ENCODE results near the gene TREX2. TPM values are rescaled to one million over a fixed set of nuclear protein-coding genes. Genes with fewer than 3 reads are reported as not detected.

TREX2 gene
- total RNA-seq, 2 experiments from 2014 or later = 0.74 to 1.1 TPM

GRCh38 chrX:153448556-153449367, 2.9 kb upstream of the TREX2 start:
- H3K4me1 Mint-ChIP-seq (ENCODE audit: low read depth) = no peaks in the 10 kb centered on the region
- H3K27ac Mint-ChIP-seq = no peak overlapping the region
- POLR2A ChIA-PET = no interaction called here
- no peak for DNase-seq
- H3K27me3 Mint-ChIP-seq = no peaks in the 10 kb centered on the region
- H3K4me3 Mint-ChIP-seq = no peak overlapping the region
- no peaks in the 10 kb centered on the region for H3K36me3 Mint-ChIP-seq
- intact Hi-C loops (cut with micrococcal nuclease) = no loop called here
- CTCF ChIA-PET = no interaction called here
- no peaks in the 10 kb centered on the region for H3K9me3 Mint-ChIP-seq

- intact Hi-C loops (cut with micrococcal nuclease) = no loop called here
- no peak overlapping the region for H3K4me3 Mint-ChIP-seq
- H3K4me1 Mint-ChIP-seq (ENCODE audit: low read depth) = no peaks in the 10 kb centered on the region
- H3K27ac Mint-ChIP-seq = no peak overlapping the region
- DNase-seq = no peak
- no peaks in the 10 kb centered on the region for H3K27me3 Mint-ChIP-seq
- ChIA-PET CTCF (no interaction called here), POLR2A (no interaction called here)
- no peaks in the 10 kb centered on the region for H3K36me3 Mint-ChIP-seq
- H3K9me3 Mint-ChIP-seq = no peaks in the 10 kb centered on the region
Measured at GRCh38 chrX:153447581-153447960, 1.7 kb upstream of the TREX2 start.

- no peaks in the 10 kb centered on the region for H3K4me1 Mint-ChIP-seq (ENCODE audit: low read depth)
- H3K9me3 Mint-ChIP-seq = no peaks in the 10 kb centered on the region
- no peak for DNase-seq
- ChIA-PET CTCF (no interaction called here), POLR2A (no interaction called here)
- intact Hi-C loops (cut with micrococcal nuclease) = no loop called here
- no peaks in the 10 kb centered on the region for H3K27me3 Mint-ChIP-seq
- no peak overlapping the region for H3K27ac Mint-ChIP-seq
- H3K36me3 Mint-ChIP-seq = no peaks in the 10 kb centered on the region
- H3K4me3 Mint-ChIP-seq = no peak overlapping the region
Measured at GRCh38 chrX:153446950-153447580, 1.2 kb upstream of the TREX2 start.

DNA sequence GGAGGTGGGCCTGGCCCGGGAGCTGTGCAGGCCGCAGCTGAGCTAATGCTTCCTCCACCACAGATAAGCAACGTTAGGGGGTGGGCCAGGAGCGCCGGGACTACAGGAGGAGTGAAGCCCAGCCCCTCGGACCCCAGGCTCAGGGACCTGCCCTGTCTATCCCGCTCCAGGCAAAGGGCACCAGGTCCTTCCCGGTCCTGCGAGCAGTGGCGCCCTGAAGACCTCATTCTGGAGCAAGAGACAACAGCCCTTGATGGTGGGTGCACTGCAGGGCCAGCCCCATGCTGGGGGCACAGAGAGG, 730 bp upstream of the TREX2 start:
- POLR2A ChIA-PET = no interaction called here
- intact Hi-C loops (cut with micrococcal nuclease) = no loop called here
- no peaks in the 10 kb centered on the region for H3K9me3 Mint-ChIP-seq

DNA sequence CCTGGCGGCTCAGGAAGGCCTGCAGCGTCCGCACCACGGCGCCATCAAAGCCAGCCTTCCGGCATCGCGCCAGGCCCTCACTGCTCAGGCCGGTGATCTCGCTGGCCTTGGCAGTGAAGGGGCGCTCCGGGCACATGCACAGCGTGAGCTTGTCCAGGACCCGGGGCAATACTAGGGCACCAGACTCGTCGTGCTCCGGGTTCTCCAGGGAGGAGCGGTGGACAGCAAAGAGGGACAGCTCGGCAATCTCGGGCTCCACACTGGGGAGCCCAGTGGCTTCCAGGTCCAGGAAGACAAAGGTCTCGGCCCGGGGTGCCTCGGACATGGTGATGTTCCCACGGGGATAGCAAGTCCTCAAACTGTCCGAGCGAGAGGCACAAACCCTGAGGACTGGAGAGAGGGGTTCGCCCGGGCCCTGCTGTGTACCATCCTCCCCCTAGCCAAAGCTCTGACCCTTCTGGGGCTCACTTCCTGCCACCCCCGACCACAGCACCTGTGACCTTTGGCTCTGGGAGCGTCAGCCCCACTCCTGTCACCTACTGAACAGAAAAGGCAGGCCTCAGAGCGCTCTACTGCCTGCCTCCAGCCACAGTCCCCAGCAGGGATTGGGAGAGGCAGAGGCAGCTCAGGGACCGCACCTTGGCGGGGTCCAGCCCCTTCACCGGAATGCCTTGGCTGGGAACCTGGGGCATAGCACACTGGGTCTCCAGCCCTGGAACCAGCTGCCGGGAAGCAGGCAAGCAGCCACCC, 575 bp downstream of the TREX2 start:
- CTCF ChIA-PET = interaction anchor here (0.9 kb wide), 1 partner anchor 94 kb away, joined by 3 read pairs; no protein-coding TSS in a partner anchor
- no peaks in the 10 kb centered on the region for H3K9me3 Mint-ChIP-seq
- H3K27ac Mint-ChIP-seq = no peak overlapping the region
- POLR2A ChIA-PET = no interaction called here
- H3K36me3 Mint-ChIP-seq = no peaks in the 10 kb centered on the region
- no peaks in the 10 kb centered on the region for H3K27me3 Mint-ChIP-seq
- DNase-seq = no peak
- no peaks in the 10 kb centered on the region for H3K4me1 Mint-ChIP-seq (ENCODE audit: low read depth)
- H3K4me3 Mint-ChIP-seq = no peak overlapping the region
- intact Hi-C loops (cut with micrococcal nuclease) = no loop called here

More for the DNA sequence above, 730 bp upstream of the TREX2 start:
- CTCF ChIA-PET = interaction anchor here (0.9 kb wide), 1 partner anchor 93 kb away, joined by 3 read pairs; no protein-coding TSS in a partner anchor
- Mint-ChIP-seq H3K36me3 (no peaks in the 10 kb centered on the region), H3K4me1 (ENCODE audit: low read depth) (no peaks in the 10 kb centered on the region), H3K27ac (no peak overlapping the region), H3K27me3 (no peaks in the 10 kb centered on the region), H3K4me3 (no peak overlapping the region)
- no peak for DNase-seq

- intact Hi-C loops (cut with micrococcal nuclease) = no loop called here
- no peak for DNase-seq
- Mint-ChIP-seq H3K4me3 (no peak overlapping the region), H3K27ac (no peak overlapping the region), H3K4me1 (ENCODE audit: low read depth) (no peaks in the 10 kb centered on the region), H3K36me3 (no peaks in the 10 kb centered on the region), H3K27me3 (no peaks in the 10 kb centered on the region), H3K9me3 (no peaks in the 10 kb centered on the region)
- ChIA-PET POLR2A (no interaction called here), CTCF (interaction anchor here (0.7 kb wide), 1 partner anchor 15 kb away, joined by 3 read pairs; no protein-coding TSS in a partner anchor)
Measured at GRCh38 chrX:153444333-153445011, 1.4 kb downstream of the TREX2 start.

GRCh38 chrX:153443476-153444332, 2.2 kb downstream of the TREX2 start:
- Mint-ChIP-seq H3K27ac (no peak overlapping the region), H3K36me3 (no peaks in the 10 kb centered on the region), H3K4me1 (ENCODE audit: low read depth) (no peaks in the 10 kb centered on the region), H3K9me3 (no peaks in the 10 kb centered on the region), H3K4me3 (no peak overlapping the region), H3K27me3 (peaks cover 1% of the 10 kb centered on the region)
- intact Hi-C loops (cut with micrococcal nuclease) = no loop called here
- ChIA-PET POLR2A (no interaction called here), CTCF (interaction anchor here (0.7 kb wide), 1 partner anchor 16 kb away, joined by 3 read pairs; no protein-coding TSS in a partner anchor)
- no peak for DNase-seq

DNA sequence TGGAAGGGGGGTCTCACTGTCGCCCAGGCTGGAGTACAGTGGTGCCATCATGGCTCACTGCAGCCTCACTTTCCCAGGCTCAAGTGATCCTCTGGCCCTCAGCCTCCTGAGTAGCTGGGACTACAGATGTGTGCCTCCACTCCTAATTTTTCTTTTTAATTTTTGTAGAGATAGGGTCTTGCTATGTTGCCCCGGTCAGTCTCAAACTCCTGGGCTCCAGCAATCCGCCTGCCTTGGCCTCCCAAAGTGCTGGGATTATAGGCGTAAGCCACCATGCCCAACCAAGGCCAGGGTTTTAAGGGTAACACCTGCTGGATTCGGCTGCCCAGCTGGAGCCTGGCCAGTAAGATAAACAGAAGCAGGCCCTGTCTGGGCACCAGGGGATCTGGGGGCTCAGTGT, 3.4 kb downstream of the TREX2 start:
- intact Hi-C loops (cut with micrococcal nuclease) = no loop called here
- CTCF ChIA-PET = no interaction called here
- no peaks in the 10 kb centered on the region for H3K4me1 Mint-ChIP-seq (ENCODE audit: low read depth)

DNA sequence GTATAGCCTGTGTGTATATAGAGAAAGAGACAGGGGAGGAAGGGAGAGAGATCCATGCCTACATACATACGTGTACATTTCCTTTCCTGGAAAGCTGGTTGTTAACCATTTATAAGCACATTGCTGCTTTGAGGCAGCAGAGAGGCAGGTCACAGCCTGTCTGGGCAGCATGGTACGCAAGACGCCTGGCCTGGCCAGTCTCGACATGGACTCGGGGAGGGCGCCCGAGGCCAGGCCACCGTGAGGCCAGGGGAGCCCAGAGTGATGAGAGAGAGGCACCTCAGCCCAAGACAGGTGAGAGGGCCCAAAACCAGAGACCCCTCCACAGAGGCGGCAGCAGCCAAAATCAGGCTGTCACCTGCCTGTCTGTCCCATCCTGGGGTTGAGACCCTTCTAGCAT, 3.9 kb downstream of the TREX2 start:
- intact Hi-C loops (cut with micrococcal nuclease) = no loop called here
- DNase-seq = no peak
- H3K36me3 Mint-ChIP-seq = no peaks in the 10 kb centered on the region
- no peak overlapping the region for H3K4me3 Mint-ChIP-seq
- H3K9me3 Mint-ChIP-seq = no peaks in the 10 kb centered on the region
- peaks cover 2% of the 10 kb centered on the region for H3K27me3 Mint-ChIP-seq
- H3K27ac Mint-ChIP-seq = no peak overlapping the region
- POLR2A ChIA-PET = no interaction called here
- CTCF ChIA-PET = no interaction called here
- H3K4me1 Mint-ChIP-seq (ENCODE audit: low read depth) = no peaks in the 10 kb centered on the region

More for the DNA sequence above, 3.4 kb downstream of the TREX2 start:
- Mint-ChIP-seq H3K27ac (no peak overlapping the region), H3K9me3 (no peaks in the 10 kb centered on the region), H3K27me3 (peaks cover 2% of the 10 kb centered on the region), H3K36me3 (no peaks in the 10 kb centered on the region), H3K4me3 (no peak overlapping the region)
- POLR2A ChIA-PET = no interaction called here
- no peak for DNase-seq

- H3K27me3 Mint-ChIP-seq = peaks cover 2% of the 10 kb centered on the region
- intact Hi-C loops (cut with micrococcal nuclease) = no loop called here
- DNase-seq = no peak
- no peaks in the 10 kb centered on the region for H3K4me1 Mint-ChIP-seq (ENCODE audit: low read depth)
- H3K36me3 Mint-ChIP-seq = no peaks in the 10 kb centered on the region
- H3K9me3 Mint-ChIP-seq = no peaks in the 10 kb centered on the region
- H3K27ac Mint-ChIP-seq = no peak overlapping the region
- ChIA-PET POLR2A (no interaction called here), CTCF (no interaction called here)
- no peak overlapping the region for H3K4me3 Mint-ChIP-seq
Measured at GRCh38 chrX:153441296-153441695, 4.6 kb downstream of the TREX2 start.

GRCh38 chrX:153440556-153441135, 5.2 kb downstream of the TREX2 start:
- H3K27me3 Mint-ChIP-seq = peaks cover 2% of the 10 kb centered on the region
- ChIA-PET POLR2A (no interaction called here), CTCF (no interaction called here)
- no peaks in the 10 kb centered on the region for H3K9me3 Mint-ChIP-seq
- H3K36me3 Mint-ChIP-seq = no peaks in the 10 kb centered on the region
- no peak for DNase-seq
- H3K4me1 Mint-ChIP-seq (ENCODE audit: low read depth) = no peaks in the 10 kb centered on the region
- H3K4me3 Mint-ChIP-seq = no peak overlapping the region
- H3K27ac Mint-ChIP-seq = no peak overlapping the region
- intact Hi-C loops (cut with micrococcal nuclease) = no loop called here
